Keratinocyte (primary cell): Measurements from ENCODE around the gene ZNF689. TPM values are rescaled to one million over a fixed set of nuclear protein-coding genes. Genes with fewer than 3 reads are reported as not detected.

Experiments
- DNase-seq: peaks from one replicate; pipeline ENCODE4 v3.0.0-alpha.2; 2011; ENCODE audit warnings: low read depth, missing footprints, low spot score
- FAIRE-seq: peaks from 2 replicates; lab custom pipeline; 2011; peaks lifted over from hg19 to GRCh38; lab: Jason Lieb, UNC
- H2AFZ ChIP-seq: 2 replicates; pipeline ENCODE4 v1.6.0; 2012; ENCODE audit warnings: low read length, control low read depth, inconsistent platforms; ENCODE audit not compliant: control insufficient read depth
- H3K27ac ChIP-seq: 2 replicates; pipeline ENCODE4 v1.5.1; 2011; ENCODE audit warnings: low read length; ENCODE audit not compliant: control insufficient read depth, insufficient read depth
- H3K27me3 ChIP-seq: 3 replicates; pipeline ENCODE4 v1.6.0; 2011; ENCODE audit warnings: low read length; ENCODE audit not compliant: control insufficient read depth, insufficient read depth; ENCODE audit errors: extremely low read depth
- H3K36me3 ChIP-seq, 2 experiments: 2 replicates in 1 of 2; 3 replicates in 1 of 2; pipeline ENCODE4 v1.5.1; 2011; ENCODE audit warnings: low read length in 2 of 2, mild to moderate bottlenecking in 1 of 2; ENCODE audit not compliant: control insufficient read depth in 2 of 2, insufficient read depth in 2 of 2; ENCODE audit errors: extremely low read depth in 1 of 2
- H3K4me1 ChIP-seq: 3 replicates; pipeline ENCODE4 v1.5.1; 2011; ENCODE audit warnings: low read length; ENCODE audit not compliant: control insufficient read depth, insufficient read depth; ENCODE audit errors: extremely low read depth
- H3K4me2 ChIP-seq: 3 replicates; pipeline ENCODE4 v1.6.0; 2011; ENCODE audit warnings: low read depth, low read length; ENCODE audit not compliant: control insufficient read depth, insufficient read depth; ENCODE audit errors: extremely low read depth
- H3K4me3 ChIP-seq, 3 experiments: fragments of 200-600 bp in 1 of 3; sonication (generic) in 1 of 3; 2 replicates in 2 of 3; 3 replicates in 1 of 3; pipeline ENCODE4 v1.5.1; 2011 to 2016; ENCODE audit warnings: low read length in 3 of 3, mild to moderate bottlenecking in 3 of 3, control low read depth in 2 of 3, inconsistent platforms in 1 of 3, low read depth in 1 of 3, mixed read lengths in 1 of 3, mixed run types in 1 of 3, moderate library complexity in 1 of 3; ENCODE audit not compliant: control insufficient read depth in 2 of 3, insufficient read depth in 2 of 3; ENCODE audit errors: extremely low read depth in 1 of 3
- H3K79me2 ChIP-seq: 2 replicates; pipeline ENCODE4 v1.6.0; 2012; ENCODE audit warnings: low read length; ENCODE audit not compliant: control insufficient read depth, insufficient read depth
- H3K9ac ChIP-seq: 3 replicates; pipeline ENCODE4 v1.6.0; 2011; ENCODE audit warnings: low read length; ENCODE audit not compliant: control insufficient read depth, insufficient read depth; ENCODE audit errors: extremely low read depth
- H3K9me1 ChIP-seq: 3 replicates; pipeline ENCODE4 v1.6.0; 2011; ENCODE audit warnings: low read length; ENCODE audit not compliant: control insufficient read depth, insufficient read depth; ENCODE audit errors: extremely low read depth
- H3K9me3 ChIP-seq: 2 replicates; pipeline ENCODE4 v1.5.1; 2012; ENCODE audit warnings: low read depth, low read length; ENCODE audit not compliant: control insufficient read depth
- H4K20me1 ChIP-seq: 3 replicates; pipeline ENCODE4 v1.6.0; 2011; ENCODE audit warnings: low read length; ENCODE audit not compliant: control insufficient read depth, insufficient read depth; ENCODE audit errors: extremely low read depth
- CTCF ChIP-seq, 3 experiments: IDR thresholded peaks in 1 of 3; conservative IDR thresholded peaks in 1 of 3; optimal IDR thresholded peaks in 1 of 3; 2 replicates in 2 of 3; 3 replicates in 1 of 3; pipeline versions ENCODE3 to v1.5.1; 2011; ENCODE audit warnings: low read length in 3 of 3, mild to moderate bottlenecking in 3 of 3, moderate library complexity in 2 of 3, control low read depth in 1 of 3, inconsistent platforms in 1 of 3; ENCODE audit not compliant: insufficient read depth in 2 of 3; ENCODE audit errors: extremely low read depth in 1 of 3
- EZH2 ChIP-seq: IDR thresholded peaks from one replicate; pipeline ENCODE4 v1.6.1; 2012; ENCODE audit warnings: inconsistent platforms, mild to moderate bottlenecking, low read length, moderate library complexity
- dilution Hi-C: fragments of 300-500 bp; cut with MboI; formaldehyde crosslinking; loops from one replicate; pipeline ENCODE4 v1.7.0; 2020; ENCODE audit warnings: low sequenced_read_pairs; ENCODE audit not compliant: extremely low pct_ligation_motif_present
- polyA plus RNA-seq, 5 experiments: library from polyadenylated mRNA; depleted of rRNA in 3 of 5; stranded (reverse) in 3 of 5; stranded (forward) in 1 of 5; unstranded in 1 of 5; fragments of >200 nt; gene quantifications; 1 replicate in 1 of 5; 2 replicates in 3 of 5; 3 replicates in 1 of 5; pipeline versions ENCODE4 v1.2.1 to v1.2.3, GENCODE V29; 2011 to 2012; ENCODE audit warnings: missing spikeins in 2 of 5, low read depth in 1 of 5, low replicate concordance in 1 of 5

Gene ZNF689
- polyA plus RNA-seq, 1 donor (not counting 4 experiments of a cell fraction or from before 2014, with no cell fraction given): 3.3 TPM

DNA sequence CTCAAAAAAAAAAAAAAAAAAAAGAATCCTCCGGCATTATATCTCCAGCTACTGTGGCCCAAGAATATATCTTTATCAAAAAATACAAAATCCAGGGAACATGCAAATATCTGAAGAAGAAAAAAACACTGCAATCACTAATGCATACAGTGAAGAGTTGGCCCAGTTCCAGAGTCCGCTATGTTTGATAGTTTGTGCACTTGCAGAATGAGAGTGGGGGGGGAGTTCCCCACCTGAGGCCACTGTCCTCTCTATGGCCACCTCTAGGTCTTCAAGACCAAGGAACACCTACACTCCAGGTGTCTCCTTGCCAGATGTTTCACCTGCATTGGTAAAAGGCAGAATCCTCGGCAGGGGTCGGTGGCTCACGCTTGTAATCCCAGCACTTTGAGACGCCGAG lies 28.7 kb downstream of the ZNF689 start:
- Histone ChIP-seq H3K36me3 (peaks cover 6 to 16% of the 10 kb centered on the region in 2 experiments), H3K9me3 (no peaks in the 10 kb centered on the region), H2AFZ (no peak overlapping the region), H3K9ac (no peak overlapping the region), H3K4me1 (peaks cover 5% of the 10 kb centered on the region), H3K79me2 (peaks cover 28% of the 10 kb centered on the region), H4K20me1 (no peaks in the 10 kb centered on the region), H3K27me3 (no peaks in the 10 kb centered on the region), H3K27ac (no peak overlapping the region), H3K4me3 (no peak overlapping the region), H3K4me2 (no peak overlapping the region), H3K9me1 (no peaks in the 10 kb centered on the region)
- FAIRE-seq (no peak), DNase-seq (no peak)
- TF ChIP-seq EZH2 (no peak), CTCF (optimal IDR thresholded peaks at IDR 0.05 in 1 of 3, IDR thresholded peaks at IDR 0.05 in 1 of 3, conservative IDR thresholded peaks at IDR 0.05 in 1 of 3; ENCODE audit: extremely low read depth in 1 of 3, insufficient read depth in 2 of 3, low read length in 3 of 3) (no peak)
- dilution Hi-C loops: no loop called here

DNA sequence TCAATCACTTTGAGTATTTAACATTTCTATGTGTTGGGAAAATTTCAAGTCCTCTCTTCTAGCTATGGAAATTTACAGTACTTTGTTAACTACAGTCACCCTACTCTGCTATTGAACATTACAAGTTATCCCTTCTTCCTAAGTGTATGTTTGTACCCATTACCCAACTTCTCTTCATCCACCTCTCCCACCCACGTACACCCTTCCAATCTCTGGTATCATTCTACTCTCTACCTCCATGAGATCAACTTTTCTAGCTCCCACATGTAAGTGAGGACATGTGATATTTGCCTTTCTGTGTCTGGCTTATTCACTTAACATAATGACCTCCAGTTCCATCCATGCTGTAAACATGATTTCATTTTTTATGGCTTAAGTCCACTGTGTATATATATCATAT lies 35.5 kb downstream of the ZNF689 start:
- DNase-seq (no peak), FAIRE-seq (no peak)
- dilution Hi-C loops: no loop called here
- H3K79me2 ChIP-seq: no peaks in the 10 kb centered on the region
- no peak for TF ChIP-seq EZH2
- no peak for TF ChIP-seq CTCF (optimal IDR thresholded peaks at IDR 0.05 in 1 of 3, IDR thresholded peaks at IDR 0.05 in 1 of 3, conservative IDR thresholded peaks at IDR 0.05 in 1 of 3; ENCODE audit: extremely low read depth in 1 of 3, insufficient read depth in 2 of 3, low read length in 3 of 3)
- H3K9ac ChIP-seq: no peak overlapping the region
- H4K20me1 ChIP-seq: no peaks in the 10 kb centered on the region
- no peak overlapping the region for H3K27ac ChIP-seq
- no peak overlapping the region for H2AFZ ChIP-seq
- peaks cover 5% of the 10 kb centered on the region for H3K4me1 ChIP-seq
- H3K9me1 ChIP-seq: no peaks in the 10 kb centered on the region
- no peaks in the 10 kb centered on the region for H3K27me3 ChIP-seq
- no peak overlapping the region for H3K4me3 ChIP-seq
- H3K36me3 ChIP-seq: peaks cover 0 to 6% of the 10 kb centered on the region in 2 experiments
- no peak overlapping the region for H3K4me2 ChIP-seq
- no peaks in the 10 kb centered on the region for H3K9me3 ChIP-seq
